IMR-90 (cell line): ENCODE results near the gene RHOU. TPM values are rescaled to one million over a fixed set of nuclear protein-coding genes. Genes with fewer than 3 reads are reported as not detected.

ENCODE experiments used
- ATAC-seq: fragments of 200-7000 bp; cut with Tn5 transposase; 2 replicates; pipeline ENCODE4 v1.9.1; 2020; ENCODE audit warnings: low read depth, mild to moderate bottlenecking, moderate library complexity
- BruUV-seq: library from RNA; stranded (reverse); fragments of 400-500 nt; replicated peaks from 2 replicates; lab custom pipeline; 2021; lab: Mats Ljungman, UMichigan
- CTCF ChIA-PET: fragments of 300-600 bp; formaldehyde crosslinking; extraction: SDS; loops from one replicate; lab custom pipeline; 2021; ENCODE audit warnings: antibody characterized with exemption; lab: Yijun Ruan, JAX
- POLR2A ChIA-PET: fragments of 300-600 bp; sonication (Branson Sonifier 250); formaldehyde crosslinking; loops from one replicate; lab custom pipeline; 2022; ENCODE audit warnings: antibody characterized with exemption; ENCODE audit not compliant: unreplicated experiment; lab: Charles Lee
- DNase-seq: peaks from one replicate; pipeline ENCODE4 v3.0.0; 2013
- H2AFZ ChIP-seq: replicated peaks from 2 replicates; pipeline ENCODE3; 2013; ENCODE audit warnings: low read length, mild to moderate bottlenecking; ENCODE audit not compliant: poor library complexity
- H2AK5ac ChIP-seq: 2 replicates; pipeline ENCODE4 v1.6.1; 2013; ENCODE audit warnings: low read depth, low read length, inconsistent platforms
- H2AK9ac ChIP-seq: replicated peaks from 2 replicates; pipeline ENCODE3; 2013; ENCODE audit warnings: mild to moderate bottlenecking, low read depth, low read length, moderate library complexity; ENCODE audit not compliant: poor library complexity
- H2BK120ac ChIP-seq: 2 replicates; pipeline ENCODE4 v1.6.1; 2013; ENCODE audit warnings: low read depth, low read length, inconsistent platforms
- H2BK15ac ChIP-seq: 3 replicates; pipeline ENCODE4 v1.6.1; 2013; ENCODE audit warnings: low read depth, low read length, inconsistent platforms
- H2BK20ac ChIP-seq: 2 replicates; pipeline ENCODE4 v1.6.1; 2013; ENCODE audit warnings: low read depth, mild to moderate bottlenecking, inconsistent platforms, low read length, moderate library complexity
- H2BK5ac ChIP-seq: 2 replicates; pipeline ENCODE4 v1.6.1; 2013; ENCODE audit warnings: mild to moderate bottlenecking, low read depth, low read length, inconsistent platforms; ENCODE audit not compliant: poor library complexity, severe bottlenecking
- H3K14ac ChIP-seq: replicated peaks from 2 replicates; pipeline ENCODE4 v1.6.1; 2013; ENCODE audit warnings: low read depth, low read length, inconsistent platforms
- H3K18ac ChIP-seq: 2 replicates; pipeline ENCODE4 v1.6.1; 2013; ENCODE audit warnings: low read depth, low read length, control low read depth
- H3K23ac ChIP-seq: 2 replicates; pipeline ENCODE4 v1.6.1; 2013; ENCODE audit warnings: low read depth, low read length, inconsistent platforms
- H3K27ac ChIP-seq: 2 replicates; pipeline ENCODE4 v1.5.1; 2013; ENCODE audit warnings: mild to moderate bottlenecking, control low read depth, low read length; ENCODE audit not compliant: insufficient read depth
- H3K27me3 ChIP-seq: 2 replicates; pipeline ENCODE4 v1.6.1; 2013; ENCODE audit warnings: low read length; ENCODE audit not compliant: control insufficient read depth, insufficient read depth
- H3K36me3 ChIP-seq: 2 replicates; pipeline ENCODE4 v1.6.1; 2013; ENCODE audit warnings: low read length, mixed read lengths; ENCODE audit not compliant: control insufficient read depth, insufficient read depth
- H3K4ac ChIP-seq: 2 replicates; pipeline ENCODE4 v1.6.1; 2013; ENCODE audit warnings: low read depth, low read length, inconsistent platforms
- H3K4me1 ChIP-seq: 2 replicates; pipeline ENCODE4 v1.6.1; 2013; ENCODE audit warnings: low read length, mixed read lengths; ENCODE audit not compliant: control insufficient read depth, insufficient read depth
- H3K4me2 ChIP-seq: 2 replicates; pipeline ENCODE4 v1.6.1; 2013; ENCODE audit warnings: low read depth, mild to moderate bottlenecking, control low read depth, low read length, moderate library complexity
- H3K4me3 ChIP-seq: 2 replicates; pipeline ENCODE4 v1.5.1; 2013; ENCODE audit warnings: low read depth, mild to moderate bottlenecking, control low read depth, low read length, moderate library complexity; ENCODE audit not compliant: insufficient read depth
- H3K56ac ChIP-seq: 2 replicates; pipeline ENCODE4 v1.6.1; 2013; ENCODE audit warnings: low read length, inconsistent platforms; ENCODE audit not compliant: insufficient read depth; ENCODE audit errors: extremely low read depth
- H3K79me1 ChIP-seq, 2 experiments: 2 replicates each; pipeline ENCODE4 v1.6.1; 2013; ENCODE audit warnings: low read length in 2 of 2, inconsistent platforms in 1 of 2, low read depth in 1 of 2
- H3K9ac ChIP-seq: 2 replicates; pipeline ENCODE4 v1.6.1; 2013; ENCODE audit warnings: low read depth, low read length, control low read depth
- H3K9me1 ChIP-seq: 2 replicates; pipeline ENCODE4 v1.6.1; 2013; ENCODE audit warnings: low read length, inconsistent platforms; ENCODE audit not compliant: insufficient read depth
- H3K9me3 ChIP-seq: 2 replicates; pipeline ENCODE4 v1.6.1; 2013; ENCODE audit warnings: low read length; ENCODE audit not compliant: control insufficient read depth, insufficient read depth
- H4K20me1 ChIP-seq: 2 replicates; pipeline ENCODE4 v1.6.1; 2013; ENCODE audit warnings: low read length, inconsistent platforms; ENCODE audit not compliant: insufficient read depth
- H4K5ac ChIP-seq: 2 replicates; pipeline ENCODE4 v1.6.1; 2013; ENCODE audit warnings: mild to moderate bottlenecking, low read depth, low read length, control low read depth
- H4K8ac ChIP-seq, 2 experiments: 2 replicates each; pipeline ENCODE4 v1.6.1; 2013; ENCODE audit warnings: low read depth in 2 of 2, low read length in 2 of 2, control low read depth in 1 of 2, inconsistent platforms in 1 of 2
- H4K91ac ChIP-seq: 2 replicates; pipeline ENCODE4 v1.6.1; 2013; ENCODE audit warnings: low read depth, low read length, inconsistent platforms; ENCODE audit not compliant: insufficient read depth
- BHLHE40 ChIP-seq: fragments of 150-350 bp; IDR thresholded peaks from 2 replicates; pipeline ENCODE4 v1.6.1; 2016; ENCODE audit warnings: mild to moderate bottlenecking, low read depth, low read length
- CEBPB ChIP-seq: IDR thresholded peaks from 2 replicates; pipeline ENCODE4 v1.6.1; 2012; ENCODE audit warnings: low read depth, low read length, improper control_type of control experiment
- CHD1 ChIP-seq: IDR thresholded peaks from 2 replicates; pipeline ENCODE4 v1.6.1; 2012; ENCODE audit warnings: low read depth, low read length, improper control_type of control experiment
- CTCF ChIP-seq: conservative IDR thresholded peaks from 2 replicates; pipeline ENCODE4 v1.5.1; 2012; ENCODE audit warnings: mild to moderate bottlenecking, low read depth, low read length, improper control_type of control experiment
- ELK1 ChIP-seq: fragments of 150-350 bp; IDR thresholded peaks from 2 replicates; pipeline ENCODE4 v1.6.1; 2016; ENCODE audit warnings: low read depth, mild to moderate bottlenecking, low read length, moderate library complexity, borderline replicate concordance
- FOS ChIP-seq: fragments of 150-350 bp; IDR thresholded peaks from 2 replicates; pipeline ENCODE4 v1.6.1; 2016; ENCODE audit warnings: low read depth, low read length
- MAFK ChIP-seq: IDR thresholded peaks from 2 replicates; pipeline ENCODE4 v1.6.1; 2012; ENCODE audit warnings: low read depth, low read length, improper control_type of control experiment
- MAZ ChIP-seq: IDR thresholded peaks from 2 replicates; pipeline ENCODE4 v1.6.1; 2012; ENCODE audit warnings: low read depth, mild to moderate bottlenecking, low read length, improper control_type of control experiment, moderate library complexity, borderline replicate concordance
- MXI1 ChIP-seq: IDR thresholded peaks from 2 replicates; pipeline ENCODE4 v1.6.1; 2012; ENCODE audit warnings: low read depth, mild to moderate bottlenecking, low read length, moderate library complexity, borderline replicate concordance
- NFE2L2 ChIP-seq: fragments of 150-350 bp; IDR thresholded peaks from 2 replicates; pipeline ENCODE4 v1.6.1; 2016; ENCODE audit warnings: low read depth, mild to moderate bottlenecking, low read length
- POLR2A ChIP-seq: IDR thresholded peaks from 2 replicates; pipeline ENCODE4 v1.6.1; 2012; ENCODE audit warnings: mild to moderate bottlenecking, low read depth, low read length
- RAD21 ChIP-seq: IDR thresholded peaks from 2 replicates; pipeline ENCODE4 v1.6.1; 2012; ENCODE audit warnings: low read length, improper control_type of control experiment
- RCOR1 ChIP-seq: IDR thresholded peaks from 2 replicates; pipeline ENCODE4 v1.6.1; 2012; ENCODE audit warnings: mild to moderate bottlenecking, low read length, improper control_type of control experiment; ENCODE audit not compliant: insufficient replicate concordance
- RFX5 ChIP-seq: IDR thresholded peaks from 2 replicates; pipeline ENCODE4 v1.8.0; 2012; ENCODE audit warnings: low read depth, mild to moderate bottlenecking, low read length, moderate library complexity
- SMC3 ChIP-seq: fragments of 150-350 bp; IDR thresholded peaks from 2 replicates; pipeline ENCODE4 v1.6.1; 2016; ENCODE audit warnings: low read depth, mild to moderate bottlenecking, antibody characterized with exemption, low read length, moderate library complexity
- USF2 ChIP-seq: fragments of 150-350 bp; IDR thresholded peaks from 2 replicates; pipeline ENCODE4 v1.6.1; 2017; ENCODE audit warnings: mild to moderate bottlenecking, antibody characterized with exemption, low read length, low read depth
- WGBS, 2 experiments: methylation state at CpG; one replicate each; pipeline versions ENCODE4 v1.1.5 to v1.1.7; 2013; ENCODE audit warnings: missing lambda C conversion rate in 2 of 2; ENCODE audit not compliant: insufficient read length in 1 of 2; ENCODE audit errors: extremely low coverage in 2 of 2; 5-methylcytosine and 5-hydroxymethylcytosine counted together
- dilution Hi-C: fragments of 300-500 bp; cut with HindIII; formaldehyde crosslinking; loops from one replicate; pipeline ENCODE4 v1.14.3; 2018; ENCODE audit warnings: low sequenced_read_pairs; ENCODE audit not compliant: unreplicated experiment
- in situ Hi-C: fragments of 300-500 bp; cut with MboI; formaldehyde crosslinking; loops from 3 replicates; pipeline ENCODE4 v1.14.3; 2019; ENCODE audit warnings: low sequenced_read_pairs, inconsistent platforms, mixed read lengths
- intact Hi-C: fragments of 100-400 bp; cut with micrococcal nuclease; formaldehyde crosslinking; loops from 2 replicates; pipeline ENCODE4 v1.10.0; 2022
- polyA plus RNA-seq, 3 experiments: library from polyadenylated mRNA; depleted of rRNA; stranded (reverse); fragments of >200 nt; gene quantifications; 2 replicates each; pipeline ENCODE4 v1.2.3, GENCODE V29; 2012; ENCODE audit warnings: low replicate concordance in 1 of 3
- total RNA-seq: library from RNA; depleted of rRNA; stranded (reverse); fragments of >200 nt; gene quantifications from 2 replicates; pipeline ENCODE4 v1.2.3, GENCODE V29; 2012

The RHOU gene
- total and polyA plus RNA-seq, 2 of the 4 experiments (the other 2 are of a cell fraction) = 0.44 to 0.72 TPM

- DNase-seq (no peak), ATAC-seq (no peak)
- H2BK15ac ChIP-seq = no peak overlapping the region
- dilution Hi-C loops = no loop called here
- ChIA-PET CTCF (no interaction called here), POLR2A (no interaction called here)
- H2BK120ac ChIP-seq = no peak overlapping the region
- H3K9me1 ChIP-seq = no peaks in the 10 kb centered on the region
- no peak overlapping the region for H3K4me2 ChIP-seq
- BruUV-seq = no TSS peak
- no peak overlapping the region for H4K91ac ChIP-seq
- no peak overlapping the region for H2AK9ac ChIP-seq
- H2BK20ac ChIP-seq = no peak overlapping the region
- H3K18ac ChIP-seq = no peak overlapping the region
- no peak overlapping the region for H3K9ac ChIP-seq
- no peaks in the 10 kb centered on the region for H4K20me1 ChIP-seq
- no peak overlapping the region for H2BK5ac ChIP-seq
- no peak overlapping the region for H2AFZ ChIP-seq
- no peak overlapping the region for H3K4ac ChIP-seq
- H3K27ac ChIP-seq = no peak overlapping the region
- 75% methylated on average over 6 of the region's 10 CpGs; no CpG with 5 or more reads in 1 of the 2 experiments for WGBS, 2 experiments
- in situ Hi-C loops = no loop called here
- no peak overlapping the region for H4K5ac ChIP-seq
- peaks cover 30% of the 10 kb centered on the region for H3K27me3 ChIP-seq
- H3K79me1 ChIP-seq = no peaks in the 10 kb centered on the region
- H3K36me3 ChIP-seq = 0 out of 2 replicates have a peak, but pooled peaks cover 6% of the 10 kb centered on the region
- H3K9me3 ChIP-seq = no peaks in the 10 kb centered on the region
- no peak overlapping the region for H4K8ac ChIP-seq
- no peaks in the 10 kb centered on the region for H3K4me1 ChIP-seq
- TF ChIP-seq ELK1 = no peak
- TF ChIP-seq RCOR1 = no peak
- no peak for TF ChIP-seq CHD1
- no peak for TF ChIP-seq RFX5
- TF ChIP-seq MAFK = no peak
- no peak for TF ChIP-seq CEBPB
- no peak for TF ChIP-seq RAD21
- TF ChIP-seq CTCF = no peak
- TF ChIP-seq MAZ = no peak
- no peak for TF ChIP-seq MXI1
- no peak for TF ChIP-seq BHLHE40
- no peak for TF ChIP-seq NFE2L2
- TF ChIP-seq POLR2A = no peak
- TF ChIP-seq FOS = no peak
- TF ChIP-seq SMC3 = no peak
- no peak for TF ChIP-seq USF2
- no peak overlapping the region for H3K14ac ChIP-seq
- H3K23ac ChIP-seq = no peak overlapping the region
- intact Hi-C loops = no loop called here
- H2AK5ac ChIP-seq = no peak overlapping the region
- no peak overlapping the region for H3K4me3 ChIP-seq
- H3K56ac ChIP-seq = no peak overlapping the region
These were observed 15.6 kb downstream of the RHOU start for GRCh38 chr1:228750915-228751314.
